Measurements from ENCODE around the gene PLXNA4.

PLXNA4 gene

DNA sequence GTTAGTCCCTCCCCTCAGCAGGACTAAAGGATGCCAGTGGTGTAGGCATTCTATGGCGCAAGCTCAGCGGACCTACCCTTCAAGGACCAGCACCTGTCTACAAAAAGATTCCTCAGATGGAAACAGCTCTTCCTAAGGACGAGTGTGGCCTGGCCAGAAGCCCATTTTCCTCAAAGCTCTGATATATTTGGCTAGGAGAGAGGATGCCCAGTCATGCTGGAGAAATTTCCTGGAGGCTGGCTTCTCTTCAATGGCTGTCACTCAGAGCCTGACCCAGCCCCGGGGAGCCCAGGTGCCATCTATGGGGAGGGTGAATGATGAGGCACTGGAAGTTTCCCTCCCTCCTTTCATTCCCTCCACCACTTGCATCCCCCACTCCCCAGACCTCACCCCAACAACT, 111.5 kb downstream of the PLXNA4 start:
- no peak for DNase-seq

DNA sequence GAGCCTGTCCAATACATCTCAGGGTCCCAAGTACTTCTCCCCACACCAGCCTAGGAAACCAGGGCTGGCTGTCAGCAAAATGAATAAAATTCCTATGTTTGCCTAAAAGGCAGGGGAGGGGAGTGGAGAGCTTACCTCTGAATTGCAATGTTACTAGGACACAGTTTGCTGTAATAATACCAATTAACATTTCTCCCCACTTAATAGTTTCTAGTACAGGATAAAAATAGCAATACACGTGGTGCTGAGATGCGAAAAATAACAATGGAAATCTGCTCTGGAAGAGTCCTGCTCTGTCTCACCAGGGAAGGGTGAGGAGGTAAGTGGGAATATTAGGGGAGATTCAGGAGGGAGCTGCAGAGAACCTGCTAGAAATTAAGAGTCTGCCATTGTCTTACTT, 112.3 kb downstream of the PLXNA4 start:
- no peak for DNase-seq

DNA sequence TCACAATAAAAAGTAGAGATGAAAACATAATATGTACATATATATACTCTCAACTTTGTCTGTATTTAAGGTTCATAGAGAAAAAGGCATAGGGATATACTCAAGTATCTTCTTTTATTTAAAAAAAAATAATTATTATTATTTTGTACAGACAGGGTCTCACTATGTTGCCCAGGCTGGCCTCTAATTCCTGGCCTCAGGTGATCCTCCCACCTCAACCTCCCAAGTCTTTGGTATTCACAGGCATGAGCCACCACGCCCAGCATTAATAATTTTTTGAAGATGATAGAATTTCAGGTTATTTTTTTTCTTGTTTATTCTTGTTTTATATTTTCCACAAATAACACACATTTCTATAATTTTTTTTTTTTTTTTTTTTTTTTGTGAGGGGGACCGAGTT, 113.8 kb downstream of the PLXNA4 start:
- DNase-seq, result no peak

DNA sequence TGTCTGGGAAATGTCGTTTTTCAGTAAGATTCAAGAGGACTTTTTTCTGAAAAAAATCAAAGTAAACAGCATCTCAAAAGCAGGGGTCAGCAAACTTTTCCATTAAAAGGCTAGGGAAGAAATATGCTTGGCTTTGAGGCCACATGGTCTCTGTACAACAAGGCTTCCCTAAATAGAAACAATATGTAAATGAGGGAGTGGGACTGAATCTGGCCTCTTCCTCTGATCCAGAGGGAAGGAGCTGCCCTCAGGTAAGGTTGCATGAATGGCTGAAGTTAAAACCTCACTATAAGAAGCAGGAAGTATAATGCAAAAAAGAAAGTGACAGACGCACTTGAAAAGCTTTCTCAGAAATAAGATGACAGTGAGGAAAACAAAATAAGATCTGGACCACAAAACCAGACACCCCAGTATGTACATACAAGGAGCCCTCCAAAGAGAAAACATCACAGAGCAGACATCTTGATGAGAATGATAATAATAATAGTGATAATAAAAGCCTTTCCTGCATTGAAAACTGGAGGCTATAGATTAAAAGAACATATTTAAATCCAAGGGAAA, 115.2 kb downstream of the PLXNA4 start:
- no peak for DNase-seq

DNA sequence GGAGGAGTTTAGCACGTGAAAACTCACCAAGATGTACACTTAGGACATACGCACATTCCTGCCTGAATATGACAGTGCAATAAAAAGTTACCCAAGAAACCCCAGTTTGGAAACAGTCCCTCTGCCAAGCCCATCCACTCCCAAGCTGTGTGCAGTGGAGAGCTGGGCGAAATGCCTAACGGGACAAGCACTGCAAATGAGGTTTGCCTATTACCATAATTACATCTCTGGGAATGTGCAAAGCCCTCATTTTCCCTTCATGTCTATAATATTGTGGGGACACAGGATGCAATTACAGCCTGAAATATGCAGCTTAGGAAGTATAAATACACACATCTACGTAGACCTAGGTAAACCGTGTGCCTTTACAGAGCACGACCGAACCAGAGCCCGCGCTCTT, 117.5 kb downstream of the PLXNA4 start:
- no peak for DNase-seq

DNA sequence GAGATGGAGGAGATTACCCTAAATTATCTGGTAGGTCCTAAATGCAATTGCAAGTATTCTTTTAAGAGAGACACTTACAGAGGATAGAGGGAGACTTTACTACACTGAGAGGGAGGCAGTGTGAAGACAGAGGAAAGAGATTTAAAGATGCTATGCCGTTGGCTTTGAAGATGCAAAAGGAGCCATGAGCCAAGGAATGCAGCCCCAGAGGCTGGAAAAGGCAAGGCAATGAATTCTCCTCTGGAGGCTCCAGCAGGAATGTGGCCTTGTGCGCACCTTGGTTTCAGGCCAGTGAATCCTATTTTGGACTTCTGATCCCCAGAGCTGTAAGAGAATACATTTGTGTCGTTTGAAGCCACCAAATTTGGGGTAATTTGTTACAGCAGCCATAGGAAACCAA, 118.6 kb downstream of the PLXNA4 start:
- DNase-seq, result no peak

DNA sequence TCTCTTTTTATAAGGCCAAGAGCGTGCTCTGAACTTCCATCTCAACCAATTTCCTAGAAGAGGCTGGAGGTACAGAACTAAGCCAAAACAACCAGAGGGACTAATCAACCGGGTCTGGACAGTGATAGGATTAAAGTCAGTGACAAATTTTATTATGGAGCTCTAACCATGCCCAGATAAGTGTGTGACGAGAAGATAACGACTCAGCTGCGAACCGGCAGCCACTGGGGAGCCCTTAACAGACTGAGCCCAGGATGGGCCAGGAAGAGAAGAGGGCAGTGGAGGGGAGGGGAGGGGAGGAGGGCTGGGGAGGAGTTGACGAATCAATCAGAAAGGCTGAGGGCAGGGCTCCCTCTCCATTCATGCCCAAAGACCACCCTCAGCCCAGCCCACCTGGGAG, 119.9 kb downstream of the PLXNA4 start:
- DNase-seq, result no peak

DNA sequence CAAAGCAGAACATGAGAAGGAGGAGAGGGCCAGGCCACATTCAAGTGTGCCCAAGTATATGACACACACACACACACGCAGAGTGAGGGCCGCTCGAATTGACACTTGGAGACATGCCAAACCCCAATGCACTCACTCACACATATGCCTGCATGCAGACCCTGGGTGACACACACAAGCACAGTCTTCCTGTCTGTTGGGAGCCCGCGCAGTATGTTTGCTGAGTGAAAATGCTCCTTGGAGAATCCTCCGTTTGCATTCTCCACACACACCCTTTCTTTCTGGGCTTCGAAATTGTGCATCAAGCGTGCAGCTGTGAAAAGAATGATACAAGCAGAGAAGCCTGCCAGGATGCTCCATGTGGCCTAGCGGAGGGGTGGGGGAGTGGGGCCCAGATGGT, 120.9 kb downstream of the PLXNA4 start:
- no peak for DNase-seq

DNA sequence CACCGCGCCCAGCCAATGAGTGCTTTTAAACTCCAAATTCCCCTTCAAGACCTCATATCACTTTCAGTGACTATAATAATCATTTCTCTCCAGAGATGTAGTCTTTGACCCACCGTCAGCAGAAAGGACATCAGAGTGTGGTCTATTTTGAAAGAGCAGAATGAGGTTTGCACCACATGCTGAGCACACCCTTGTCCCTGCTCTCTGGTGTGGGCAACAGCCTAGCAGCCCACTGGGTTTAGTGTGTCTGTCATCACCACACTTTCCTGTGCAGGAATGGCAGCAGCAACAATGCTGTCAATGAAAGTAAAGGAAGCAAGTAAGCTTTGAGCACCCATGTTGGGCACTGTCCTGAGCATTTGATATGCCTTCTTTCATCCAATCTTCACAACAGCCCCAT, 122.4 kb downstream of the PLXNA4 start:
- DNase-seq, result no peak

DNA sequence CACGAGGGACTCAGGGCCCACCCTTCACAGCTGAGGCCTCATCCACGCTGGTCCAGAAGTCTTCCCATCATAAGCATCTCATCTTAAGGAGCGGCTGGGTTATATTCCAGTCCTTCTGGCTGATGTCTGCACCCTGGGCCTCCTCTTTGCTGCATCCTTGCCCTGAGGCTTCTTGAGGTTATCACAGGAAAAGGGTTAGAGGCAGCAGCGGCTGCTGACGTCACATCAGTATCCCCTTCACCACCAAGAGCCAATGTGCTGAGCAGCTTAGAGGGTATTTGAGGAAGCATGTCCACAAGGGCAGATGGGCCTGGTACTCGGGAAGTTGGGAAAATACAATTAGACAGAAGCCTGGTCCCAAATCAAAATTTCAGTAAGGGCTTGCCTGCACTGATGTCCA, 125.1 kb downstream of the PLXNA4 start:
- DNase-seq, result no peak

DNA sequence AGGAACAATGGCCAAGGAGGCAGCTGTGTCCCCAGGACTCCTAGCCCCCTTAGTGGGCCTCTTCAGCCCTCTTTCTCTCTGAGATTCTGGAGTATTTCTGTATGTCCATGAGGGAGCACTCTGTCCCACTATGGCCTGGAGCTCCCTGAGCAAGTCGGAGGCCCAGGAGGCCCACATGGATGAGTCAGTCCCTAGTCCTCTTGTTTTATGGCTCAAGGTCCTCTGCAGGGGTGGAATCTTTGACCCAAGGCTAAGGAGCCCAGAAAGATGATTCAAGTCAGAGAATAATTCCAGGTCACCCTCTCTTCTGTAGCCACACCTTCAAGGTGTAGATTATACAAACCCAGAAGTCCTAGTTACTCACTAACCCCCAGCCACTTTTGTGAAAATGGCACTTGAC, 125.6 kb downstream of the PLXNA4 start:
- DNase-seq, result no peak

DNA sequence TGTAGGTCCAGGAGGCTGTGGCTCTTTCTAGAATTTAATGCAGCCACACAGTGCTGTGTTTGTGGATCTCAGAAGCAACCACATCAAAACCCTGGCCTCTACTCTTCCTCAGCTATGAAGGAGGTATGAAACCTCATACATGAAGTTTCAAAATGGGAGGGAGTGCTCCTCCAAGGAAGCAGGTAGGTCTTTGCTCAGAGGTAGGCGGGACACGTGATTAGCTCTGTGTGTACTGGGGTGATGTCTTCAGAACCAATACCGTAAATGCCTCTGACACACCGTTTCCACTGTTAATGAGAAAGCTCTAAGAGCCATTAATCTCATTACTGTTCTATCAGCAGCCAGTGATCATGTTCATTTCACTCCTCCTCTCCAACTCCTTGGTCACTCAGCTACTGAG, 126.1 kb downstream of the PLXNA4 start:
- no peak for DNase-seq

DNA sequence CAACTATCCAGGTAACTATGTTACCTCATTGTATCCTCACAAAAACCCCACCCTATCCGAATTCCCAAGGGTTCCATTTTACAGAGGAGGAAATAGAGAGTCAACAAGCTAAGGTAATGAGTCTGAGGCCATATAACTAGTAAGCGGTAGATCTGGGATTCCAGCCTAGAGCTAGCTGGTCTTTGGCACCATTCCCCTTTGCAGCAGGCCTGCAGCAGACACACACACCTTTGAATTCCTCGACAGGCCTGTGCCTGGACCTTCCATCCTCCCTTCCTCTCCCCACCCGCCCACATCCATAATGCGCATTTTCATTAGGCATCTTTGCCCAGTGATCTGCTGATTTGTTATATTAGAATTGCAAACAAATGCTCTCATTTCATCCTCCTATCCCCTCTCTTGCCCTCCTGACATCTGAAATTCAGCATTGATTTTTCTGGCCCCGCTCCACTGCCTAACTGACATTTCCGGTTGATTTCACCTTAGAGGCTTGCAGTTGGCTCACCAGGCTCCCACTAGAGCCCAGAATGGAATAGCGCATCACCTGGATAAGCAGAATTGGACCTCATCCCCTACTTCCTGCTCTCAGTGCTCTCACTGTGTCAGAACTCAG, 129.5 kb downstream of the PLXNA4 start:
- DNase-seq, result no peak

DNA sequence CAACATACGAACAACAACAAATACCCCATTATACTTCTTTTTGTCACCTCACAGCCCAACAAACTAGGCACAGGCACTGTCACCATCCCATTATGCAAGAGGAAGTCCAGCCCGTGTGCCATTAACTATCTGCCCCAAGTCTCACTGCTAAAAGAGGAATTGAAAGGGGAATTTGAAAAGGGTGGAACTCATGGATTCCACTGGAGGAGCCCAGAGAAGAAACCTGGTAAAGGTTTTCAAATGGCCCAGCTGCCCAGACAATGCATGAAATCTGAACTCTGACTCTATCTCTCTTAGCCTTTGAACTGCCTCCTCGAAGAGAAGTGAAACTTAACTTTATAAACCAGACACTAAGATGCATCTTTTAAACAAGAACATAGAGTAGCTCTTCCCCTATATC, 130.0 kb downstream of the PLXNA4 start:
- DNase-seq, result no peak

DNA sequence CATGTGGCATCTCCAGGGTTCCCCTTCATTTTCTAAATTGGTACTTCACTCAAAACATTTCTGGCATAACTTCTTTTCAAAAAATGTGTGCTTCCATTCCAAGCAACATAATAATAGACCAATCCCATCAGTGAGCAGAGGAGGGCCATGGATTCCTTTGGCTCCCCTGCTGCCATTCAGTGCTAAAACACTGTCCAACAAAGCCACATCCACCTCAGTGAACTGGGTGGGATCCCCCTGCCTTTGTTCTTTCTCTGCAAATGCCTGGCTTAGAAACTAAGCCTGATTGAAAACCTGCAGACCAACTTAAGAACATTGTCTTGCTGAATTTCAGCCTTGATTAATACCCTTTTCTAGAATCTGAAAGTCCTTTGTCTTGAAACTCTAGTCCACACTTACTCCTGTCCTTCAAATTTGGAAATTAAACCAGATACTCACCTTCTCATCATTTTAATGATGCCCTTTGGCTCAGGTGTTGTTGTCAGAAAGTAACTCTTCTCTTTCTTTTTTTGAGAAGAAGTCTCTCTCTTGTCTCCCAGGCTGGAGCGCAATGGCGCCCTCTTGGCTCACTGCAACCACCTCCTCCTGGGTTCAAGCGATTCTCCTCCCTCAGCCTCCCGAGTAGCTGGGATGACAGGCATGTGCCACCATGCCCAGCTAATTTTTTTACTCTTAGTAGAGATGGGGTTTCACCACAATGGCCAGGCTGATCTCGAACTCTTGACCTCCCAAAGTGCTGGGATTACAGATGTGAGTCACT, 132.3 kb downstream of the PLXNA4 start:
- no peak for DNase-seq

DNA sequence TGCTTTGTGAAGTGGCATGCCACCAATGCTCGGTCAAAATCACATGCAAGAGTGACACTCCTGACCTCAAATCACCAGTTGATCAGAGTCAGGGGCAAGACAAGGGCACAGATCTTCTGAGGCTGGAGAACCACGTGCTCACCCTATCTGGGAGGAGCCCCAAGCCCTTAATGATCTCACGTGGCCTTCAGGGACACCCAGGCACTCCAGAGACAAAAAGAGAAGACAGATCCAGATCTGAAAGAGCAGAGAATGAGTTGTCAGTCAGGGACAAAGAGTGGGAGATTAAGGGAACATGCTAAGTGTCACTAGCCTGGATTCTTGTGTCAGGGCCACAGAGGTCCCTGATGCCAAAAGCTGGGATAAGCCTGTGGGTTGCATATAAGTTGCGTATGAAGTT, 134.3 kb downstream of the PLXNA4 start:
- DNase-seq, result no peak

DNA sequence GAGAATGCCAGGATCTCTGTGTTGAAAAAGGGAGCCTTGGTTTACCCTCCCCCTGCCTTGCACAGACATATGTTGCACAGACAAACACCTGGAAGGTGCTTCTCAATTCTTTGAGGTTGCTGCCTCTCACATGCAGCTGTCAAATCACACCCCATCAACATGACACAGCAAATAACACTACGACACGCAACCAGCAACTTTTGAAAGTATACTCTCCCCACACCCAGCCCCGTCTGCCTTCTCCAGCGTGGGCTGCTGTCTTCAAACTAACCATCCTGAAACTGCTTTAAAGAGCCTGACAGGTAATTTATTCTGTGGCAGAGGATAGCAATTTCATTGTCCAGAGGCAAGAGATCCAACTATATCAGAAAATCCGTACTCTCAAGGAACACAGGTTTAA, 136.1 kb downstream of the PLXNA4 start:
- no peak for DNase-seq

DNA sequence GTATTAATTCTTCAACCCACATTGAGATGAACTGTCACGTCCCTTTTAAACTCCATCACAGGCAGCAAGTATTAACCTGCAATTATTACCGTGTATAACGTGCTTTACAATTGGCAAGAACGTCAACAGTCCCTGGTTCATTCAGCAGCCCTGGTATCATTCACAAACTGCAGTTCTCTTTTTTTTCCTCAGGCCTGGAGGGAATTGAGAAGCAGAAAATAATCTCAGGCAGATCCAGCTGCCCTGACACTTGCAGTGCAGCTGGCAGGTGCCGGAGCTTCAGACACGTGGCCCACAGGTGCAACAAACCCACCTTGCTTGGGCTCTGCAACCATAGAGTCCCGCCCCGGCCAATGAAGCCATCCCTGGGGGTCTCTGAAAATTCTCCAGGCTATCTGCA, 137.3 kb downstream of the PLXNA4 start:
- DNase-seq, result no peak

DNA sequence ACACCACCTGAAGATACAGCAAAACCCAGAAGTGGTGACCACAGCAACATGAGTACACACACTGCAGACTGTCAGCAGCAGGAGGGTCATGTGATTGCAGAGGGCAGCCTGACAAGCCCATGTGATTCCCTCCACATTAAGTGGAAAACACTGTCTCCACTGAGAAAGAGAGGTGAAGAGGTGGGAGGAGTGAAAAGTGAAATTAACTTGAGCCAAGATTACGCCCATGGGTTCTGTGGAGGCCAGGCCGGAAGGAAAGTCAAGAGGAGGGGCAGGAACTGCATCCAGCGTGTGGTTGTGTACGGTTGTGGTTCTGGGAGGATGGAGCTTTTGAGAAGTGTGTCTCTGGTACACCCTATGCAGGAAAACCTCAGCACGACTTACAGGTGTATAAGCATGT, 138.5 kb downstream of the PLXNA4 start:
- DNase-seq, result no peak

DNA sequence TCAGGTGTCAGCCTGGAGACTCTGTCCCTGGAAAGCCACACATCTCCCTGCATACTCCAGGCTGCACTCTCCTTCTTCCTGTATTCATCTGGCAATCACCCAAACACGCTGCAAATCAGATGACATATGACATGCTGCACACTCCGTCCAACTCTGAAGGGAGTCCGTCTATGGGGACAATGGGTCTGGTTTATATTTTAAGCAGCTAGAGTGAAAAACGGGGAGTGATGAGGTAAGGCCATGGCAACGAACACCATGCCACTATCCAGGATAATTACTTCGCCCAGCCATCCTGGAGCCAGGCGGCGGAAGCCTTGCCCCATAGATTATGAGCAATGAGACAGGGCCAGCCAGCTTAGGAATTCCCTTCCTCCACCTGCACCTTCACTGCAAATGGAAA, 140.1 kb downstream of the PLXNA4 start:
- no peak for DNase-seq

DNA sequence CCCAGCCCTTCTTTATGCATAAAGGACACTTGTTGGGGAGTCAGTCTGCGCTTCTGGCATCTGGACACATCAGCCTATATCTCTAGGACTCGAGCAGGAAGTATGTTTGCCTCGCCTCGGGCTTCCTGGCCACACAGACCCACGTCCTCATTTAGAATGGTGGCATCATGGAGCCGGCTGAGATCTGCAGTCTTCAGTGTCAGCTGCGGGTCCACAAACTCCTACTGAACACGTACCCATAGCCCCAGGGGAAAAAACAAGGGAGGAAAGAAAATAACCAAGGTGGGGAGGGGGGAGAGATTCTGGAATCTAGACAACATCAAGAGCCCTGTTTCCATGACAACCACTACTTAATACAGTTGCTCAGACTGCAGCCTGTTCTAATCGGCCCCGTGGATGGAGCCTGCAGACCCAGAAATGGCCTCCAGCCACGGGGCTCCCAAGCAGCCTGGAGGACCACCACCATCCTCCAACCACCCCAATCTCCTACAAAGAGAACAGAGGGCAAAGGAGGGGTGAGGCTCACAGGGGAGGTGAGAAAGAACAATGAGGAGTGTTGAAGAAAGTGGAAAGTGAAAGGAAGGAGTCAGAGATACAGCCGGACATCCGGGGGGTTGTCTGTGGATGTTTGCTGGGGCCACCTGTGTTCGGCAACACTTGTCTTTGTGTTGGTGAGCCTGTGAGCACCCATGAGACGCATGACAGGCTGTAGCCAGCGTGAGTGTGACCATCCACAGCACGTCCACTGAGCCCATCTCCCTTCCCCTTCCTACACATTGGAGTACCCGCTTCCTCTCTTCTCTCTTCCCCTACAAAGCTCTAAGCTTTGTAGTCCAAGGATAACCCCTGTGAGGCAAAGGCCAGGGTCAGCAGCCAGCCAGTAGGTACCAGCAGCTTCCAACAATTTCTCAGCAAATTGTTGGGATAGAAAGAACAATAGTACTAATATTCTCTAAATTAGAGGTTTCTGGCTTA, 141.0 kb downstream of the PLXNA4 start:
- no peak for DNase-seq

DNA sequence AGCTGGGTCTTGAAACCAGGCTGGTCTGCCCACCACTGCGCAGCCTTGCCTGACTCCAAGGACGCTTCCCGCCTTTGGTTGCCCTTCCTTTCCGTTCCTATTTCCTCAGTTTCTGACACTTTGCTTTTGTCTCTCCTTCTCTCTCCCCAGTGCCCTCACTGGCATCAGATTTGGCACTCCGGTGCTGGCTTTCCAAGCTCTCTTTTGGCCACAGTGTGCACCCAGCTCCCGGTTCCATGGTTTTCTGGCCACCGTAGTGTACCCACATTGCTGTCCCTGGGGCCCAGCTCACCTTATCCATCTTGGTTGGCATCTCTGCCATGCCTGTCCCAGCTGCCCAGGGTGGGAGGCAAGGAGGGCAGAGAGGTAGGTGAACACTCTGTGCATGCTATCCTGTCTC, 142.2 kb downstream of the PLXNA4 start:
- no peak for DNase-seq

DNA sequence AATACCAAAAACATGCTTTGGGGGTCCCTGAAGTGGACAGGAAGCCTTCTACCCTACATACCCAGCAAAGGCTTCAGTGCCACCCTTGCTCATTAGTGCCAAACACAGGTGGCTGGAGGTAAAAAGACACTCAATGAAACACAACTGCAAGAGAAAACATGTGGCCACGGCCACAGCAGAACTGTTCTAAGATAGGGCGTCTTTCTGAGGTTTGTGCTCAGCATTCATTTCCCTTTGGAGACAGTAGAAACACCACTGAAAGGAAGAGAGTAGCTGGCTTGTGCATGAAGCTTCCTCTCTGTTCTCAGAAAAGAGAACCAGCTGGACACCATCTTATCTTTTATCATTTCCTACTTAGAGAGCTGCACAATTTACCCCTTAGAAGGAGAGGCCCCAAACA, 143.0 kb downstream of the PLXNA4 start:
- no peak for DNase-seq
